ENCODE results near the gene HAND1.
A peak's percentile ranks its signal among the peaks of the same experiment; 100 is the strongest.

HAND1 gene

DNA sequence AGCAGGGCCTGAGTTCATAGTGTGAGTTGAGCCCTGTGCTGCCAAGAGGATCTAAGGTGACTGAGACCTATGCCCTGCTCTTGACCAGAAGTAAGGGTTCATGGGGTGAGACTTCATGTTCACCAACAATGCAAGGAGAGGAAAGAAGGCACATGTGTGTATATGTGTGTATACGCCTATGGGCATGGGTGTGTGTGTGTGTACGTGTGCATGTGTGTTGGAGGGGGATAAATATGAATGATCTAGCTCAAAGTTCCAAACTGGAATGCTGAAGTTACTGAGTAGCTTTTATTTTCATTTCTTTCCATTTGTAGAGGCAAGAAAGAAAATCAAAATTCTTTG is 25.6 kb upstream of the HAND1 start:
- no peak for DNase-seq

DNA sequence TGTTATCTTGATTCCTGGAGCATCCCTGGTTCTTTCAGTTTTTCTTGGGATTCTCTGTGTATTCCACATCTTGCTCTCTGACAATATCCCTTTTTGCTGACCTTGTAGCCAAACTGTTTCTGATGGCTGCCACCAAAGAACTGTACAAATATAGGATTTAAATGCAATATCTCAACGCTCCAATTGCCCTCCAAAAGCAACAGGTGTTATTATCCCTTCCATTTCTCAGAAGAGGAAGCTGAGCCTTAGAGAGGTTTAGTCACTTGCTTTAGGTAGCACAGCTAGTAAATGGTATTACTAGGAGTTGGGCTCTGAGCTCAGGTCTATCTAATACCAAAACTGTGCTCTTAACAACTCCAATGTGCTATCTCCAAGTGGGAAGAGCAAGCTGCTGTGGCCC is 24.2 kb upstream of the HAND1 start:
- DNase-seq = no peak

DNA sequence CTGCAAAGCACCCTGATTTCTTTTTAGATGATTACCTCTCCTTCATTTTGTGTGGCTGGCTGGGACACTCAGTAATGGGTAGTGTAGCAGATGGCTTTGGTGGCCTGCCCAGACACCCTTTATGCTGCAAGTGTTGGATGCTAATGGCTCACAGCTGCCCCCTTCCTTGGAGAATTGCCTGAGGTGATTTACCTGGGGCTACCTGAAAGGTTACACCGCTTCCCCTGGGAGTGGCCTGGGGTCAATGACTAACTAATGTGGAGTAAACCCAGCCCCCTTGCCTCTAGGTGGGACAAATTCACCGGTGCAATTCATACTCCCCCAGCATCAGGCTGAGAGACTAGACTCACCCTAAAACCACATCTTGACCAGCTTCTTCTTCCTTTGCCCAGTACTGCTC is 23.5 kb upstream of the HAND1 start:
- DNase-seq = no peak

DNA sequence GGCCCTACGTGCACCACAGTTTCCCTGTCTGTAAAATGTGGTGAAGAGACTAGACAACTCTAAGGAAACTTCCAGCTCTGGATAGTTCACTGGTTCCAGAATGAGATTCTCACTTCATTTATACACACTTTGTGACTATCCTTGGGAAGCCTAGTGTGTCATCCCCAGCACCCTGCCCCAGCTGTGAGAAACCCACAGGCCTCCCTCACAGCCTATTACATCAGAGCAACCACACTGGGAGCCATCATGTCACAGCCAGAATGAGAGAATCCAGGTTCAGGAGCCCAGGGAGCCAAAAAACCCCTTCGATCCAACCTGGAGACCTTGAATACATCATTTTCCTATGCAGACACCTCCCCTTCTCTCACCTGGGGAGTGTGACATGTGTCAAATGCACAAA is 21.0 kb upstream of the HAND1 start:
- DNase-seq = no peak

DNA sequence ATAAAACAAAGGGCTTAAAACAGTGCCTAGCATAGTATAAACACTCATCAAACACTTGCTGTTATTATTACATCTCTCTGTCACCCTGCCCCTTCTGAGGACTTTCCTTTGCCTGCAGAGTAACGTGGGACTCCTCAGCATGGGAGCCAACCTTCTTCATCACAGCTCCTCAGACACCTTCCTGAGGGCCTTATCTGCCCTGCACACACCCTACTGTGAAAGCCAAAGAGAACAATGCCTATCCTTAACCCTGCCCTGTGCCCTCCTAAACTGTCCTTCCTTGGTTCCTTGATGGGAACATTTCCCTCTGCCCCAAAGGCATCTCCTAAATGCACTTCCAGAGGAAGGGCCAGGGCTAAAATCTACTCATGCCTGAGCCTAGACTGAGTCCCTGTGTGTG is 20.6 kb upstream of the HAND1 start:
- no peak for DNase-seq

DNA sequence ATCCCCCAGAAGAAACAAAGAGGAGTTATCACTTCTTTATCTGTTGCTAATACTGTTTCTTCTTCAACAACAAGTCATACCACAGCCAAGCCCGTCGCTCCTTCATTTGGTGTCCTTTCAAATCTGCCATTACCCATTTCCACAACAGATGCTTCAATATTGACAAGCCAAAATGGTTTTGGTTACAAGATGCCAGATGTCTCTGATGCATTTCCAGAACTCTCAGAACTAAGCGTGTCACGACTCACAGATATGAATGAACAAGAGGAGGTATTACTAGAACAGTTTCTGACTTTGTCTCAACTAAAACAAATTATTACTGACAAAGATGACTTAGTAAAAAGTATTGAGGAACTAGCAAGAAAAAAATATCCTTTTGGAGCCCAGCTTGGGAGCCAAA is 16.0 kb upstream of the HAND1 start:
- no peak for DNase-seq

DNA sequence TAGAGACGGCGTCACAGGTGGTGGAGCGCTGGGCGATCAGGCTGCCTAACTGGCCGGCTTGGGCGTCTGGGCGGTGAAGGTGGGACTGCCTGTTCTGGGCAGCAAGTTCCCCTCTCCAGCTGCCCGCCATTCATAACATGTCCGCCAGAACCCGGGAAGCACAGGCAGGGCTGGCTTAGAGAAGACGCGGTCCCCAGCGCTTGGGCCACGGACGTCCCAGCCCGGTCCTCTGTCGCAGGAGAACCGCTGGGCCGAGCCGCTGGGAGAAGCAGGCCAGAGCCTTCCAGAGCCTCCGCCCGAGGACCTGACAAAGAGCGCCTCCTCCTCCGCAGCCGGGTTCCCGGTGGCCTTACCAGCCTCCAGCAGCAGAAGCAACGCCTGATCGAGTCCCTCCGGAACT is 15.2 kb upstream of the HAND1 start:
- no peak for DNase-seq

DNA sequence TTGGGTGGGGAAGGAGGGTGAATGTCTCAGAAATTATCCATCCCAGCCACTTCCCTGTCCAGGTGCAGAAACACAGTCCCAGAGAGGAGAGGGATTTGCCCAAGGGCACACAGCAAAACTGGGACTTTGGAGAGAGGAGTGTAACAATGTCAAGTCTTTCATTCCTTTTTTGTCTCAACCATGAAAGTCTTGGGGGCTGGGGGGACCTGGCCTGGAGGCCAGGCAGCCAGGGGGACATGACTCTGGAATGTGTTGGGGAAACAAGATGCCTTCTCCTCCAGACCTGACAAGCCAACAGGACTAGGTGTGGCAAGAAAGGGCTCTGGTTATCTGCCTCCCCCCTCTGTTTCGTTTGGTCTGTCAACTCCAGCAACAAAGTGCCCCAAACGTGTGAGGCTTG is 13.9 kb upstream of the HAND1 start:
- no peak for DNase-seq

DNA sequence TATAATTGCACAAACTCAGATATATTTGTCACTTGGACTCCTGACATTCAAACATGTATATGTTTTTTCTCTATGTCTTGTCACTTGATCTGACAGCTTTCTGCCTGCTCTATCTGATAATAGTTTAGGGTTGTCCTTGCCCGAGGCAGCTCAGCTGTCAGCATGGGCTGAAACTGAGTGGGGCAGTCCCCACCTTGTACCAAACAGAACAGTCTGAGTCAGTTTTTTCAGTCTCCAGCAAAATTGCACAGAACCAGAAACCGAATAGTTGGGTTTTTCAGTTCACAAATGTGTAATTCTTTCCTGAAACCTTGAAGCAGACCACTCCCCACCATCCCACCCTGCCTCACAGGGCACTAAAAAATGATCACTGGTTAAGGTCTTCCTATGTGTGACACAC is 9.5 kb upstream of the HAND1 start:
- DNase-seq = peak; percentile 68

DNA sequence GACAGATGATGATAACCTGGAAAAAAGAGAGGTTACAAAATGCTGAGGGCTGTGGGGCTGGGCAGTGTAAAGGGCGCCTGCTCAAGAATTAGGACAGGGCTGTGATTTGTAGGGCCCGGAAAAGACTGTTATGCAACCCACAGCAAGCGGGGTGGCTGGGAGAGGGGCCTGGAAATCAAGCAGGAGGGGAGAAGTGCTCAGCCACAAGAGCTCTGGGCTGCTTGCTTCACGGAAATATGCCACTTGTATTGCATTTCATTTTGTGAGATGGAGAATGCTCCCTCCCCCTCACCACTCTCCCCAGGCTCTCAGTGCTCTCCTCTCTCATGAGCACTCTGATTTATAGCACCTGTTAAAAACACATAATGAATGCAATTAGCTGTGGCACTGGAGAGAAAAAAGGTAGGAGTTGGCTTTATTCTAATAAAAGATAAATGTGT is 8.4 kb upstream of the HAND1 start:
- no peak for DNase-seq

DNA sequence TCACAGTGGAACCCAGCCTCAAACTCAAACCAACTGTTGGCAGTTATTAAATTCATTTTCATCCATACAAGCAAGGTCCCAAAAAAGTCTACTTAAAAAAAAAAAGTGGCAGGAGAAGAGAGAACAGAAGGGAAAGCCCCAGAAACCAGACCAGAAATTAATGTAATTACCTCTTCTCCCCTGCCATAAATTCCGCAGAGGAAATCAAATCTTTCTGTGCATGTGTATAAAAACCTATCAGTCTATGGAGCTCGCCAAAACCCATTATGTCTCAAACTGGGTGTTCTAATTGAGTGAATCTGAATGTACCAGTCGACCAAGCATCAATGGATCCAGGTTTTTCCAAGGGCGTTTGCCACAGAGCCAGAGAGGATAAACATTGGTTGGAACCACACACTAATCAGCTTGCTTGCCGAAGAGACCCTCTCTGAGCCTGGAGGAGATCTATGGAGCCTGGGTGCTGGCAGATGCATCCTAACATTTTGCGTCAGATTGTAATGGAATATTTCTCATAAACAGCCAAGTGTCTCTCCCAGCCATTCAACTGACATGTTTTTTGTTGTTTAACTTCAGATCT is 7.9 kb upstream of the HAND1 start:
- no peak for DNase-seq

DNA sequence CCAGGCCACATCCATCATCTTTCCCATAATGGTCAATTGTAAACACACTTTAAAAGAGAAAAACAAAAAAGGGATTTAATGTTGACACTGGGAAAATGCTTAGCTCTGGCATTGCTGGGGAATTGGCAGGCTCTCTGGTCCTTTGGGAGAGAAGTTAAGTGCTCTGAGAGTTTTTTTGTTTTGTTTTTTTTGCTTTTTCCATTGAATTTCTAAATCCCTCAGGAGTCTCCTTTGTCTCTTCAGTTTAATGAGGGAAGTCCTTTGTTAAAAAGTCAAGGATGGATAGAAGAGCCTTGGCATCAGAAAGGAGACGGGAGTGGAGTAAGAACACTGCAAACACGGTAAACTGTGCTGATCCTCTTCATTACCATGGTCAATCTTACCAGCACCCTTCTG is 7.1 kb upstream of the HAND1 start:
- no peak for DNase-seq

DNA sequence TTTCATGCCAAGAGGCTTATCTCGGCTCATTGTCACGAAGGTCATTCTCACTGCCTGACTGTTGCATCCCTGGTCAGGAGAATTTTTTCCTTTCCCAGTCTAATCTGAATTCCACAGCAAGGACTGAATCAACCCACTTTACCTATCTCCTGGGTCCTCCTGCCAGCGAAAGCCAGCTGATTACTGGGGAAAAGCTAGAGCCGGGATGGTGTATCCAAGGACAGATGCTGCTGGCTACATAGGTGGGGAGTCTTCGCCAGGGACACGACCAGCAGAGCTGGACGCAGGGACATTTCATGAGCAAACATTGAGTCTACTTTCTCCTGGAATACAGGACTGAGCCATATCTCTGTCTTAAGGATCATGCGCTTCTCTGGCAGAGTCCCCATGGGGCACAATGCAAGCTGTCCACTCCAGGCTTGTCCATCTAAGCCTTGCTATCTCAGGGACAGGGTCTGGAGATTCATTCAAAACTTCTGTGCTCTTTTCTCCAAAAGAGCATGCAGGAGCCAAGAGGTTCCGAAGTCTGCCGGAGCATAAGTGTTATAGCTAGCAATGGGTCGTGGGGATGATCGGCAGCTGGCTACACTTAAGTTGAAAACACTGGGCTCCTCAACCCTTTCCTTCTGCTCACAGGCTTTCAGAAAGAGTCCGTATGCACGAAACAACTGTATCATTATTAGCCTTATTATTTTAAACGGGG is 6.5 kb upstream of the HAND1 start:
- no peak for DNase-seq

DNA sequence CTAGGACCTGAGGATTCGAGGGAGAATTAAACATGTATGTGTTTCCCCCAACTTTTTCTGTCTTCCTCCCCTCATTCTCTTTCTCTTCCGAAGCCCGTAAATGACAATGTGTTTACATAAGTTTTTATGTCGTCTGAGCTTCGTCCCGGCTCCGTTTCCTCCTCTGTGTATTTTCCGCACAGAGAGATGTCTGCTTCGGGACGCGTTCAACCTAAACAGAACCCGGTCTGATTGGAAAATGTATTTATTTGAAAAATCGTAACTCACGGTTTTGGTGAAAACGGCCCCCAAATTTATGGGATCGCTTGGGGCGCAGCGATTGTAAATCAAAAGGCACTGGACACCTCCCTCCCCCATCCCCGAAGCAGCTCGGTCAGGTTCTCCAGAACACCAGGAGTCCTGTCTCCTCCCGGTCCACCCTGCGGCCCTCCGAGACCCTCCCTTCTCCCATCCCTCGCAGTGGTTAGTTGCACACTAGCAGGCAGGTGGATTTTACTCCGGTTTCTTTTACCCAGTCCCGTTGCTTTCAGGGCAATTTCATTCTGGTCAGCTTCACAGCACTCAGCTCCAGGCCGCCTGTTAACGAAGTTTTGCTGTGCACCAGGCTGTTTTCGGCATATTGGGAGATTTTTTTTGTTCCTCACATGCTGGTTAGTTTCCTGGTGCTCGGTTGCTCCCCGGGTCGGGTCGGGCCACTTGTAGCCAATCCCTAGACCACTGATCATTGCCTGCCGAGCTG is 5.8 kb upstream of the HAND1 start:
- no peak for DNase-seq

DNA sequence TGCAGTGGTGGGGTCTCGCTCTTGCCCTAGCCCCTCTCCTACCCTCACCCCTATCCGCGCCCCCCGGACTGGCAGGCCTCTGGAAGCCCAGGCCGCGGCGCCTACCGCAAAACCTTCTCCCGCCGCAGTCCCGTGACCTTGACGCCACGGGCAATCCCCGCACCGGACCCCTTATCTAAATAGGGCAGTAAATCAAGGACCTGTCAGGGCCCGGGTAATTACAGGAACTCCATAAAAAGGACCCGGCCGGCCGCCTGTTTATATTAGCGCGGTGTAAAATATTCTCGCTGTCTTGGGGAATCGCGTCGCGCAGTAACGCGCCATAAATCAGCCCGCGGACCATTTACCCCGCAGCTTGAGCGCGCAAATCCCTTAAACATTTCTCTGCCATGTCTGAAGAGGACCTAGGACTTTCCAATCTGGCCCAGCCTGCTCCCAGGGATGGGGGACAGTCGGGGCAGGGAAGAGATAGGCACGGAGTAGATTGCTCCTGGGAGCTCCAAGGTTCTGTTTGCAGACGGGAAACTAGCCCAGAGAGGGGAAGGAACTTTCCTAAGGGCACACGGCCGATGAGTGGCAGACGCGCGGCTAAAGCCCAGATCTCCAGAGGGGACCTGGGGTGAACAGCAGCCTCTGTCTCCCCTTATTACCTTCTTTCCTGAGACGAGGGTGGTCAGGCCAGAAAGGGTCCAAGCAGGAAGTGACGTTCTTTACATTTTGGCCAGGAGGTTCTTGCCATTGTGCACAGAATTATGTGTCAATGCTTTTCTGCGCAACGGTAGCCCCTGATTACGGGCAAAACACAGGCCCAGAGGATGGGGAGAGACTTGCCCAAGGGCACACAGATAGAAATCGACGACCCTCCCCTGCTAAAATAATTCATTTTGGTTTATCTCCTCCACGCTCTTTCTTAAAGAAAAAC is 4.8 kb upstream of the HAND1 start:
- no peak for DNase-seq

DNA sequence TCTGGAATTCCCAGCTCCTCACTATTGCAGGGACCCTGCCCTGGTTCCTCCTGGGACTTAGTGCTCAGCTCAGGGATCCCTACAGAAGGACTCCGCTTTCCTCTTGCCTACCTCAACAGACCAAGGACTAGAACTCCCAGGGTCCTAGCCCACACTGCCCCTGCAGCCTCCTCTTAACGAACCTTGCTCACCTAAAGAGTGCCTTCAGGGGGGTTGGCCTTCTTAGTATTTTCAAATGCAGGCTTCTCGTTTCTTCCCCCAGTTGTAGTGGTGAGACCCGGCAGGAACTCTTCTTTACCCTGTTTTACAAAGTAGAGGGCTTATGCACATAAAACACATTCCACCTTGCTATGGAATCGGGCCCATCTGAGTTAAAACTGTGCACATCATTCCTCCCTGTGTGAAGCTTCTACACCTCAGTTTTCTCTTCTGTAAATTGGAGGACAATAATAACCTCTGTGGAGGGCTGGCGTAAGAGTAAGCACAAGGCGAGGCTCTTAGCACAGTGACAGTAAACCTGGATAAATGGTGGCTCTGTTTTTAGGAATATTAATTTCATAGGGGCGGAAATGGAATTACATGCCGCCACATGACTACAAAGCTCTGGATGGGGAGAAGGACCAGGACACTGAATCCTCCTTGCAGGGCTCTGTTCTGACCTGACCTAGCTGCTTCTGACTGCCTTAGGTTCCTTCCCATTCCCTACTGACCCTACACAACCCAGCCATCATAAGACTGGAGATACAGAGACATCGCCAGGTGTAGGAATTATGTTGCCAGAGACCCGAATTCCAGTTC is 3.8 kb upstream of the HAND1 start:
- DNase-seq = no peak

DNA sequence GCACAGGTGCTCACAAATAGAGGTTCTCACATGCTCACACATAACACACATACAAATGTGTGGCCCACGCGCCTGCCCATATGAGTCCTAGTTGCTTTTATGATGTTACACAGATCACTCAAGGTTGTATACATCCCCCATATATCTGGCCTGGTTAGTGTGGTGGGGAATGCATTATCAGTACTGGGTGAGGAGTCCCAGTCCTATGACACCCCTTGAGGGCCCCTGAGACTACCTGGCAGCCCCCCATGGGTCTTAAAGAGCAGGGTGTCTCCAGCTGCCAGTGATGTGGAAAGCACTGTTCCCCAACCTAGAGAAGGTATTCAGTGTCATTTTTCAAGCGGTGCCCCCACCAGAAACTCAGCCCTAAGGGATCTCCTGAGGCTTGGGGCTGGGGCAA is 2.8 kb upstream of the HAND1 start:
- no peak for DNase-seq

DNA sequence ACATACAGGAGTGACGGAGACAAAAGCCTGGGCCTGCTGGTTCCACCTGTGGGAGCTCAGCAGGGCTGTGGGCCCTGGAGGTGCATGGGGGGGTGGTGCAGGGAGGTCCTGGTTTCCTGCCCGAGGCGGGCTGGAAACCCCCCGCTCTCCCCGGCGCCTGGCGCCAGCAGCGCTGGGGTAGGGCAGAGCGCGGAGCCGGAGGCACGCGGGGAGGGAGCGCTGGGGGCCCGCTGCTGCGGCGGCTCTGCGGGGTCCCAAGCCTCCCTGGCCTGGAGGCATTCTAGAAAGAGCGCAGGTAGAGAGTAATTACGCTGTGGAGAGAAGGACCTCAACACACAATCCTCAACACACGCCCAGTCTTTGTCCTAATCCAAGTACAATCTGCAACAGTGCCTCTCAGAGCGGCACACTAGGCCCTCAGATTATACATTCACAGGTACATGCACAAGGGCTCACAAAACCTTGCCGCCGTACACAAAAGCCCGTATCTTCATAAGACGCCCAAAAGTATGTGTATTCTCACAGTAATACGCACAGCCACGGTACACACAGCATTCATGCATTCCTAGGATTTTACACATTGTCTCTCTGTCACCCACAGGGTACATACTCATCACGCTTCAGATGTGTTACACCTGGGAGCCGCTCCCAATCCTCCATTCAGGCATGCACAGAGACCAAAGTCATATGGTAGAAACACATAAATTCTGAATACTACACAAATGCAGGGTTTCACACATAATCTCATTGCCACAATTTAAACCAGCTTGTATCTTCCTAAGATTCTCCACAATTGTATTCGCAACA is 2.1 kb upstream of the HAND1 start:
- DNase-seq = no peak

DNA sequence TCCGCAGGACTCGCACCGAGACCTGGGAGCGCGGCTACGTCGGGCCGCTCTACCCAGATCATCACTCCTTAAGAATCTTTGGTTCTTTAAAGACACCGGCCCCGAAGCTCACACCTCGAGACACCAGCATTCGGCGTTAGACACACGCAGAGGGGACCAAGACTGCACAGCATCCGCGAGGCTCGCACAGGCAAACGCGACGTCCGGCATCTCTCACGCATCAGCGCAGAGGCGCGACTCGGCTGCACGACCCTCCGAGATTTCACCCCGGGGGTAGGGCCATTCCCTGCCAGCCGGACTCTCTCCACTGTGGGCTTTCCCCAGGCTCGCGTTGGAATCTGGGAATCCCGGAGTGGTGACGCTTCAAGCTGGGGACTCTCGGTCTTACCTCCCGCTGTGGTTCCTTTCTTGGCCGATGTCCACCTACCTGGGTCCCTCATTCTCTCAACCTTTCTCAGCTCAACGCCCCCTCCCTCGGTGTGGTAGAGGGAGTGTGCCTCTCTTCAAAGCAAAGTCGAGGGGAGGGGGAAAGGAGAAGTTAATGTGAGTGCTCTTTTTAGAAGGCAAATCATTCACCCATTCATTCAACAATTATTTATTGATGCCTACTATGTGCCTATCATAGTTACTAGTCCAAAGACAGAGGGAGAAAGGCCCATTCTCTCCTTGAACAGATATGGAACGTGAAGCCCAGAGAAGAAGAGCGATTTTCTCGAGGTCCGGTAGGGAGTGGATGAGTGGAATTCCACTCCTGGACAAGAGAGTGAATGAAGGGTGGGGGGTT is 1.3 kb upstream of the HAND1 start:
- no peak for DNase-seq

DNA sequence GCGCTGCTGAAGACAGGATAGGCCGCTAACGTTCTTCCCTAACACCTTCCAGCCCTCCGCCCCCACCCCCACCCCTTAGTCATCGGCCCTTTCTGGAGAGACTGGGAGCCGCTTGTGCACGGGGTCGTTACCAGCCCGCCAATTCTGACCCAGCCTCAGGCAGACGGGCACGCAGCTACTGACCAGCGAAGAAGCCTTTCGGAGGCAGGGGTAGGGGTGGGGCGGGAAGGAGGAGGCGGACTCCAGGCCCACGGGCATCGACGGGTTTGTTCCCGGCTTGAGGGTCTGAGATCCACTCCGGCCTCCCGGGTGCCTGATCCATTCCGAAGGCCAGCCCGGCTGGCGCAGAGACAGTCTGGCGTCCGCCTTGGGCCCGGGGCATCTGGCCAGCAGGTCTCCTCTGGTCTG is 729 bp upstream of the HAND1 start:
- DNase-seq = no peak

All from stimulated activated CD4-positive, alpha-beta T cell treated with anti-CD3 and anti-CD28 coated beads, Interleukin-1b, Interleukin-23, amount 100 ng/mL, for 48 hours (primary cell).